ENCODE measurements around the gene ZNF691.
"Not testable (repeated sequence)": the region's sequence is repeated elsewhere in the genome, so short reads cannot be mapped to it uniquely, and the experiment has no call there.

ZNF691 gene

GRCh38 chr1:42888013-42888633 lies 41.7 kb downstream of the ZNF691 start:
- in situ Hi-C loops (cut with MboI; ENCODE audit: low pct_unique_long_range_greater_than_20kb, low sequenced_read_pairs) = no loop called here

GRCh38 chr1:42889264-42889663 lies 42.9 kb downstream of the ZNF691 start:
- in situ Hi-C loops (cut with MboI; ENCODE audit: low pct_unique_long_range_greater_than_20kb, low sequenced_read_pairs) = no loop called here
- DNase-seq = no peak

More at GRCh38 chr1:42888013-42888633, 41.7 kb downstream of the ZNF691 start:
- peak; percentile 12 for DNase-seq

- in situ Hi-C loops (cut with MboI; ENCODE audit: low pct_unique_long_range_greater_than_20kb, low sequenced_read_pairs) = no loop called here
- no peak for DNase-seq
Observed at GRCh38 chr1:42891465-42892138, 45.2 kb downstream of the ZNF691 start.

- in situ Hi-C loops (cut with MboI; ENCODE audit: low pct_unique_long_range_greater_than_20kb, low sequenced_read_pairs); DNase-seq: not testable (repeated sequence)
Observed at GRCh38 chr1:42899960-42900359, 53.5 kb downstream of the ZNF691 start.
